Fibroblast of lung (primary cell): ENCODE results near the gene TOP1. TPM values are rescaled to one million over a fixed set of nuclear protein-coding genes. Genes with fewer than 3 reads are reported as not detected.

Experiments used
- DNase-seq, 2 donors: peaks; one replicate each; pipeline versions ENCODE4 v3.0.0 to v3.0.0-alpha.2; 2010; ENCODE audit warnings: low read depth in 2 of 2
- H2AFZ ChIP-seq: 2 replicates; pipeline ENCODE4 v1.5.1; 2012; ENCODE audit warnings: low read length, control low read depth, inconsistent platforms
- H3K27ac ChIP-seq: 2 replicates; pipeline ENCODE4 v1.5.1; 2011; ENCODE audit warnings: low read length, control low read depth; ENCODE audit not compliant: insufficient read depth
- H3K27me3 ChIP-seq: 2 replicates; pipeline ENCODE4 v1.5.1; 2011; ENCODE audit warnings: mild to moderate bottlenecking, low read length; ENCODE audit not compliant: control insufficient read depth, insufficient read depth
- H3K36me3 ChIP-seq: 2 replicates; pipeline ENCODE4 v1.5.1; 2011; ENCODE audit warnings: low read length; ENCODE audit not compliant: control insufficient read depth, insufficient read depth
- H3K4me1 ChIP-seq: 2 replicates; pipeline ENCODE4 v1.5.1; 2011; ENCODE audit warnings: low read length; ENCODE audit not compliant: control insufficient read depth, insufficient read depth; ENCODE audit errors: extremely low read depth
- H3K4me2 ChIP-seq: 2 replicates; pipeline ENCODE4 v1.5.1; 2011; ENCODE audit warnings: low read length, control low read depth; ENCODE audit not compliant: insufficient read depth; ENCODE audit errors: extremely low read depth
- H3K4me3 ChIP-seq, 4 experiments: fragments of 200-600 bp in 1 of 4; sonication (generic) in 1 of 4; replicated peaks in 1 of 4; 2 replicates each; pipeline ENCODE4 v1.5.1; 2011 to 2016; ENCODE audit warnings: low read length in 4 of 4, low read depth in 3 of 4, mild to moderate bottlenecking in 3 of 4, control low read depth in 2 of 4, inconsistent platforms in 1 of 4, mixed read lengths in 1 of 4; ENCODE audit not compliant: insufficient read depth in 1 of 4; ENCODE audit errors: control extremely low read depth in 1 of 4
- H3K79me2 ChIP-seq: 2 replicates; pipeline ENCODE4 v1.5.1; 2012; ENCODE audit warnings: mild to moderate bottlenecking, low read length, inconsistent platforms; ENCODE audit not compliant: control insufficient read depth, insufficient read depth
- H3K9ac ChIP-seq: 2 replicates; pipeline ENCODE4 v1.5.1; 2011; ENCODE audit warnings: mild to moderate bottlenecking, low read length, control low read depth; ENCODE audit not compliant: insufficient read depth
- H3K9me3 ChIP-seq: 2 replicates; pipeline ENCODE4 v1.5.1; 2012; ENCODE audit warnings: low read depth, low read length; ENCODE audit not compliant: control insufficient read depth, insufficient read depth
- H4K20me1 ChIP-seq: 2 replicates; pipeline ENCODE4 v1.5.1; 2011; ENCODE audit warnings: low read length; ENCODE audit not compliant: control insufficient read depth, insufficient read depth; ENCODE audit errors: extremely low read depth
- CTCF ChIP-seq, 2 donors: IDR thresholded peaks in 1 of 2; conservative IDR thresholded peaks in 1 of 2; 1 replicate in 1 of 2; 2 replicates in 1 of 2; pipeline ENCODE4 v1.5.1; 2011 to 2012; ENCODE audit warnings: low read length in 2 of 2, control low read depth in 1 of 2, inconsistent platforms in 1 of 2, low read depth in 1 of 2, mild to moderate bottlenecking in 1 of 2
- EZH2 ChIP-seq: IDR thresholded peaks from 2 replicates; pipeline ENCODE4 v1.5.1; 2012; ENCODE audit warnings: low read length, control low read depth, mild to moderate bottlenecking; ENCODE audit errors: missing control alignments
- polyA plus RNA-seq, 2 donors: library from polyadenylated mRNA; depleted of rRNA in 1 of 2; stranded (reverse) in 1 of 2; unstranded in 1 of 2; fragments of >200 nt; gene quantifications; 2 replicates each; pipeline ENCODE4 v1.2.1, GENCODE V29; 2011 to 2012; ENCODE audit warnings: missing spikeins in 1 of 2
- total RNA-seq: library from RNA; depleted of rRNA; stranded (reverse); fragments of >200 nt; gene quantifications from 2 replicates; pipeline ENCODE4 v1.2.1, GENCODE V29; 2014

The TOP1 gene
- total and polyA plus RNA-seq, 2 donors (not counting 1 experiment from before 2014, with no cell fraction given): 18.4 to 35.3 TPM

GRCh38 chr20:41038878-41039404 is 10.3 kb downstream of the TOP1 start:
- no peak for DNase-seq
- Histone ChIP-seq H3K4me1 (peaks cover 4% of the 10 kb centered on the region), H3K4me2 (no peak overlapping the region), H4K20me1 (no peaks in the 10 kb centered on the region), H3K9me3 (no peaks in the 10 kb centered on the region), H3K27me3 (no peaks in the 10 kb centered on the region), H3K27ac (no peak overlapping the region), H3K4me3 (no peak overlapping the region), H3K9ac (no peak overlapping the region), H3K36me3 (no peaks in the 10 kb centered on the region), H2AFZ (no peak overlapping the region), H3K79me2 (peaks cover 96% of the 10 kb centered on the region)
- TF ChIP-seq EZH2 (no peak), CTCF (conservative IDR thresholded peaks at IDR 0.05 in 1 of 2, IDR thresholded peaks at IDR 0.05 in 1 of 2; ENCODE audit: low read depth in 1 of 2, low read length in 2 of 2) (no peak)

- Histone ChIP-seq H4K20me1 (no peaks in the 10 kb centered on the region), H3K27me3 (no peaks in the 10 kb centered on the region), H2AFZ (no peak overlapping the region), H3K4me1 (no peaks in the 10 kb centered on the region), H3K4me2 (no peak overlapping the region), H3K4me3 (no peak overlapping the region), H3K9ac (no peak overlapping the region), H3K9me3 (no peaks in the 10 kb centered on the region), H3K79me2 (peaks cover 95% of the 10 kb centered on the region), H3K36me3 (no peaks in the 10 kb centered on the region), H3K27ac (no peak overlapping the region)
- DNase-seq: no peak
- TF ChIP-seq CTCF (conservative IDR thresholded peaks at IDR 0.05 in 1 of 2, IDR thresholded peaks at IDR 0.05 in 1 of 2; ENCODE audit: low read depth in 1 of 2, low read length in 2 of 2) (no peak), EZH2 (no peak)
These were observed 12.2 kb downstream of the TOP1 start for GRCh38 chr20:41040855-41041254.

GRCh38 chr20:41041693-41042092 is 13.1 kb downstream of the TOP1 start:
- Histone ChIP-seq H3K9ac (no peak overlapping the region), H3K79me2 (peaks cover 94% of the 10 kb centered on the region), H3K36me3 (no peaks in the 10 kb centered on the region), H3K4me2 (no peak overlapping the region), H3K27me3 (no peaks in the 10 kb centered on the region), H2AFZ (no peak overlapping the region), H3K9me3 (no peaks in the 10 kb centered on the region), H3K4me1 (peaks cover 5% of the 10 kb centered on the region), H3K4me3 (no peak overlapping the region), H4K20me1 (peaks cover 2% of the 10 kb centered on the region), H3K27ac (no peak overlapping the region)
- DNase-seq: no peak
- TF ChIP-seq EZH2 (no peak), CTCF (conservative IDR thresholded peaks at IDR 0.05 in 1 of 2, IDR thresholded peaks at IDR 0.05 in 1 of 2; ENCODE audit: low read depth in 1 of 2, low read length in 2 of 2) (no peak)
